BLaER1 treated with 17β-estradiol and CSF1 and Interleukin-3, amounts not matched to agents 10 nM and 100 nM (cell line): Measurements from ENCODE around the gene PRMT5.
"Not testable (repeated sequence)": the region's sequence is repeated elsewhere in the genome, so short reads cannot be mapped to it uniquely, and the experiment has no call there.

Source experiments
- H3K27ac ChIP-seq, 11 experiments: shearing (Covaris generic); formaldehyde crosslinking; 2 replicates each; pipeline ENCODE4 v1.8.1; 2022
- H3K27me3 ChIP-seq, 11 experiments: shearing (Covaris generic); formaldehyde crosslinking; 2 replicates each; pipeline ENCODE4 v1.8.1; 2022
- H3K36me3 ChIP-seq, 11 experiments: shearing (Covaris generic); formaldehyde crosslinking; 2 replicates each; pipeline ENCODE4 v1.8.1; 2022
- H3K4me1 ChIP-seq, 10 experiments: shearing (Covaris generic); formaldehyde crosslinking; 2 replicates each; pipeline ENCODE4 v1.8.1; 2022
- H3K4me2 ChIP-seq, 11 experiments: shearing (Covaris generic); formaldehyde crosslinking; 2 replicates each; pipeline ENCODE4 v1.8.1; 2022
- H3K4me3 ChIP-seq, 10 experiments: shearing (Covaris generic); formaldehyde crosslinking; 2 replicates each; pipeline ENCODE4 v1.8.1; 2022
- H3K9ac ChIP-seq, 11 experiments: shearing (Covaris generic); formaldehyde crosslinking; 2 replicates each; pipeline ENCODE4 v1.8.1; 2022
- H3K9me3 ChIP-seq, 11 experiments: shearing (Covaris generic); formaldehyde crosslinking; replicated peaks in 1 of 11; 2 replicates each; pipeline ENCODE4 v1.8.1; 2022
- H4K20me1 ChIP-seq, 11 experiments: shearing (Covaris generic); formaldehyde crosslinking; 2 replicates each; pipeline ENCODE4 v1.8.1; 2022
- Cebpa-rat ChIP-seq, 11 experiments: shearing (Covaris generic); IDR thresholded peaks; 2 replicates each; pipeline ENCODE4 v1.8.1; 2022

The PRMT5 gene

GRCh38 chr14:22952418-22952817, 23.2 kb upstream of the PRMT5 start:
- Histone ChIP-seq H3K9me3 (no peaks in the 10 kb centered on the region), H3K36me3 (peaks cover 53 to 75% (median 57%) of the 10 kb centered on the region in 11 experiments), H3K9ac (no peak overlapping the region), H4K20me1 (no peaks in the 10 kb centered on the region; a peak in 2 of 22 replicates), H3K4me3 (no peak overlapping the region), H3K27ac (peak overlapping the region in 1 of 11 experiments; percentile 28; a peak in 2 of 22 replicates), H3K27me3 (no peaks in the 10 kb centered on the region), H3K4me2 (peak overlapping the region in 2 of 11 experiments; percentile 23 to 34; a peak in 2 of 22 replicates), H3K4me1 (peaks cover 15 to 40% (median 23%) of the 10 kb centered on the region in 10 experiments)
- TF ChIP-seq Cebpa-rat (IDR thresholded peaks at IDR 0.05) = no peak

DNA sequence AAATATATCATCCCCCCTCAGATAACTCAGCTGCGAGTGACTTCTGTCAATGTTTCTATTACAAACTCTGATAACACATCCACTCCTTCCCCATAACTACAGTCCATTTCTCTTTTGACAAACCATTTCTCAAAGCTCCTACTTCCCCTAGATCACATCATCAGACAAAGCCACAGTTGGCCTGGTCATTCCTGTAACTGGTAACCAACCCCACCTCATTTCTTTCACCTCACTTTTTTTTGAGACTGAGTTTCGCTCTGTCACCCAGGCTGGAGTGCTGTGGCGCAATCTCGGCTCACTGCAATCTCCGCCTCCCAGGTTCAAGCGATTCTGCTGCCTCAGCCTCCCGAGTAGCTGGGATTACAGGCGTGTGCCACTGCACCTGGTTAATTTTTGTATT, 22.6 kb upstream of the PRMT5 start:
- Histone ChIP-seq H3K4me1 (peaks cover 13 to 38% (median 22%) of the 10 kb centered on the region in 10 experiments), H3K9ac (peak overlapping the region in 3 of 11 experiments; percentile 7 to 23 (median 8); a peak in 2 of 22 replicates), H3K4me2 (peak overlapping the region in 3 of 11 experiments; percentile 23 to 34 (median 32); a peak in 3 of 22 replicates), H3K36me3 (peaks cover 59 to 82% (median 64%) of the 10 kb centered on the region in 11 experiments), H3K27ac (peak overlapping the region in 2 of 11 experiments; percentile 19 to 46; a peak in 3 of 22 replicates)
- H4K20me1 ChIP-seq, H3K9me3 ChIP-seq, H3K27me3 ChIP-seq, H3K4me3 ChIP-seq: not testable (repeated sequence)

GRCh38 chr14:22945642-22946041, 16.5 kb upstream of the PRMT5 start:
- H3K4me2 ChIP-seq = no peak overlapping the region
- H3K27me3 ChIP-seq = no peaks in the 10 kb centered on the region

DNA sequence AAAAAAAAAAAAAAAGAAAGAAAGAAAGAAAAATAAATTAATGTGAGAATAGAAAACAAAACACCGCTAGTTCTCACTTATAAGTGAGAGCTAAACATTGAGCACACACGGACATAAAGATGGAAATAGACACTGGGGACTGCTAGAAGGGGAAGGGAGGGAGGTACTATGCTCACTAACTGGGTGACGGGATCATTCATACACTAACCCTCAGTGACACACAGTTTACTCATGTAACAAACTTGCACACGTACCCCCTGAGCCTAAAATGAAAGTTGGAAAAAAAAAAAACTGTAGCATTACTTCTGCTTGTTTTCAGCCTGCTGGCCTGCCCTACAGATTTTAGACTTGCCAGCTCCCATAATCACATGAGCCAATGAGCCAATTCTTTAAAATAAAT, 10.5 kb upstream of the PRMT5 start:
- H3K27ac ChIP-seq = no peak overlapping the region
- no peaks in the 10 kb centered on the region for H3K27me3 ChIP-seq
- no peak overlapping the region for H3K4me3 ChIP-seq
- H4K20me1 ChIP-seq = no peaks in the 10 kb centered on the region
- peaks cover 0 to 2% (median under 1%) of the 10 kb centered on the region in 10 experiments; a peak in 7 of 20 replicates for H3K4me1 ChIP-seq
- H3K36me3 ChIP-seq = peaks cover 14 to 70% (median 51%) of the 10 kb centered on the region in 11 experiments; a peak in 21 of 22 replicates
- no peak overlapping the region for H3K9ac ChIP-seq
- no peaks in the 10 kb centered on the region for H3K9me3 ChIP-seq
- H3K4me2 ChIP-seq = no peak overlapping the region
- no peak for TF ChIP-seq Cebpa-rat (IDR thresholded peaks at IDR 0.05)

More at GRCh38 chr14:22945642-22946041, 16.5 kb upstream of the PRMT5 start:
- no peak overlapping the region for H3K9ac ChIP-seq
- no peak for TF ChIP-seq Cebpa-rat (IDR thresholded peaks at IDR 0.05)
- H3K27ac ChIP-seq = no peak overlapping the region
- no peaks in the 10 kb centered on the region; a peak in 1 of 22 replicates for H4K20me1 ChIP-seq
- no peaks in the 10 kb centered on the region for H3K4me1 ChIP-seq
- H3K36me3 ChIP-seq = peaks cover 53 to 89% (median 75%) of the 10 kb centered on the region in 11 experiments
- no peaks in the 10 kb centered on the region for H3K9me3 ChIP-seq
- H3K4me3 ChIP-seq = no peak overlapping the region

DNA sequence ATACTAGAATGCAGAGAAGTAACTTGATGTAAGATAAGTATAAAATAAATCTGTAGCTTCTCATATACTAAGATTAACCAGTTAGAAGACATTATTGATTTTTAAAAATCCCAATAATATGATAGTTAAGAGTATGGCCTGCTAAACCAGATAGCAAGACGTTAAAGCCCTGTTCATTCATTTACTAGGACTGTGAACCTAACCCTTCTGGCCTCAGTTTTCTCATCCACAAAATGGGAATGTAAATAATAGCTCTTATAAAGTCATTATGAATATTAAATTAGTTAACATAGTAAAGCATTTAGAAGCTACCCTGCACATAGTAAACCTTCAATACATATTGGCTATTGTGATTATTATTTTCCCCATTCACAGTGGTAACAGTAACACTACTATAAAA, 6.0 kb upstream of the PRMT5 start:
- H3K36me3 ChIP-seq = peaks cover 0 to 36% (median 24%) of the 10 kb centered on the region in 11 experiments; a peak in 17 of 22 replicates
- H3K4me3 ChIP-seq = no peak overlapping the region
- H3K4me1 ChIP-seq = peaks cover 0 to 12% (median 7%) of the 10 kb centered on the region in 10 experiments; a peak in 14 of 20 replicates
- no peak overlapping the region for H3K4me2 ChIP-seq
- no peak for TF ChIP-seq Cebpa-rat (IDR thresholded peaks at IDR 0.05)
- no peaks in the 10 kb centered on the region for H3K9me3 ChIP-seq
- H4K20me1 ChIP-seq = no peaks in the 10 kb centered on the region
- H3K27me3 ChIP-seq = no peaks in the 10 kb centered on the region
- H3K27ac ChIP-seq = no peak overlapping the region
- H3K9ac ChIP-seq = 0 out of 22 replicates have a peak overlapping the region, but pooled peaks of 1 of the 11 experiments have one; percentile 10

DNA sequence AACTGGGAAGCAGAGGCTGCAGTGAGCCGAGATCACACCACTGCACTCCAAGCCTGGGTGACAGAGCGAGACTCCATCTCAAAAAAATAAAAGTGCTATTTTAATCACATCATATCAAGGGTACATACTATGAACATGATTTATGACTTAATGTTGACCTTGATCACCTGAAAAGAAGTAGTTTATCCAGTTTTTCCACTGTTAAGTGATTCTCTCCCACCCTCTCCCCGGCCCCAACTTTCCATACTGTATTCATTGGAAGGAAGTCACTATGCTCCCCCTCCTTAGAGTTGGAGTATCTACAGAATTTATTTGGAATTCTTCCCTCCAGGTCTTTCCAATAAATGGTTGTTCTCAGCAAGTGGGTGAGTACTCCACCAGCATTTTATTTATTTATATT, 3.0 kb upstream of the PRMT5 start:
- Histone ChIP-seq H4K20me1 (no peaks in the 10 kb centered on the region), H3K27ac (no peak overlapping the region), H3K4me3 (no peak overlapping the region), H3K9ac (no peak overlapping the region), H3K4me2 (no peak overlapping the region), H3K9me3 (no peaks in the 10 kb centered on the region), H3K36me3 (peaks cover 1 to 23% (median 14%) of the 10 kb centered on the region in 11 experiments; a peak in 18 of 22 replicates), H3K4me1 (peaks cover 15 to 32% (median 27%) of the 10 kb centered on the region in 10 experiments), H3K27me3 (no peaks in the 10 kb centered on the region)
- no peak for TF ChIP-seq Cebpa-rat (IDR thresholded peaks at IDR 0.05)

DNA sequence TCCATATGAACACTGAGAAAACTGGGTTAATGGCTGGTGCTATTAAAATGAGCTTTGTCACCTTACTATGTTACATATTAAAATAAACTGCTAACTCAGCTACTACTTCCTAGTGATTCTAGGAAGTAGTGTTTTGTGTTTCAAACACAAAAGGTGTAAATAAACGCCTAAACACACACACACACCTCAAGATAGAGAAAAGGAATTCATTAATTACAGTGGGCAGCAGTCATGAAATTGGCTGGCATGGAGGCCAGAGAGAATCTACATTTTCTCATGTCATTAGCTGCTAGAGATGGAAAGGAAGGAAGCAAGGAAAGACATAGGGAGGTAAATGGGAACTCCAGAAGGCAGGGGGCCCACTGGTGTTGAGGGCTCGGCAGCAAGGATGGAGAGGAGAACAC, 787 bp upstream of the PRMT5 start:
- H3K4me2 ChIP-seq = peak overlapping the region; percentile 76 to 96 (median 92)
- H3K9ac ChIP-seq = peak overlapping the region; percentile 64 to 96 (median 77)
- TF ChIP-seq Cebpa-rat (IDR thresholded peaks at IDR 0.05) = 0 out of 22 replicates have a peak, but pooled peaks of 1 of the 11 experiments have one; percentile 1
- peak overlapping the region; percentile 58 to 98 (median 88) for H3K4me3 ChIP-seq
- H3K27me3 ChIP-seq = no peaks in the 10 kb centered on the region
- no peaks in the 10 kb centered on the region for H4K20me1 ChIP-seq
- peaks cover 28 to 43% (median 39%) of the 10 kb centered on the region in 10 experiments for H3K4me1 ChIP-seq
- no peaks in the 10 kb centered on the region for H3K9me3 ChIP-seq
- H3K36me3 ChIP-seq = peaks cover 23 to 33% (median 28%) of the 10 kb centered on the region in 11 experiments
- peak overlapping the region; percentile 60 to 95 (median 81); a peak in 21 of 22 replicates for H3K27ac ChIP-seq

- Histone ChIP-seq H3K9ac (peak overlapping the region; percentile 88 to 97 (median 93)), H4K20me1 (no peaks in the 10 kb centered on the region), H3K9me3 (no peaks in the 10 kb centered on the region), H3K27ac (peak overlapping the region; percentile 65 to 96 (median 93)), H3K36me3 (peaks cover 38 to 48% (median 43%) of the 10 kb centered on the region in 11 experiments), H3K4me2 (peak overlapping the region; percentile 85 to 97 (median 95)), H3K27me3 (no peaks in the 10 kb centered on the region), H3K4me1 (peaks cover 35 to 55% (median 43%) of the 10 kb centered on the region in 10 experiments), H3K4me3 (peak overlapping the region; percentile 80 to 98 (median 90))
- TF ChIP-seq Cebpa-rat (IDR thresholded peaks at IDR 0.05) = no peak
Observed at GRCh38 chr14:22928237-22929103, 706 bp downstream of the PRMT5 start.

GRCh38 chr14:22926316-22926715, 2.9 kb downstream of the PRMT5 start:
- Histone ChIP-seq H3K9me3 (no peaks in the 10 kb centered on the region), H4K20me1 (no peaks in the 10 kb centered on the region), H3K4me1 (peaks cover 45 to 67% (median 55%) of the 10 kb centered on the region in 10 experiments), H3K4me2 (peak overlapping the region; percentile 3 to 97 (median 94); a peak in 15 of 22 replicates), H3K36me3 (peaks cover 51 to 68% (median 63%) of the 10 kb centered on the region in 11 experiments), H3K9ac (peak overlapping the region in 1 of 11 experiments; percentile 15; a peak in 1 of 22 replicates), H3K27ac (no peak overlapping the region), H3K27me3 (no peaks in the 10 kb centered on the region), H3K4me3 (no peak overlapping the region)
- TF ChIP-seq Cebpa-rat (IDR thresholded peaks at IDR 0.05) = no peak
